Adrenal gland (tissue), 12 donors: Measurements from ENCODE around the gene RINL. TPM values are rescaled to one million over a fixed set of nuclear protein-coding genes. Genes with fewer than 3 reads are reported as not detected.

Source experiments
- DNase-seq, 7 donors: peaks; one replicate each; pipeline ENCODE4 v3.0.0-alpha.2; 2019 to 2020
- H3K27ac ChIP-seq, 5 donors: fragments of 200-600 bp; sonication (generic) in 4 of 5; 1 replicate in 3 of 5; 2 replicates in 2 of 5; pipeline versions ENCODE4 v1.5.1 to v1.8.0; 2016 to 2020; ENCODE audit warnings: mild to moderate bottlenecking in 1 of 5
- H3K27me3 ChIP-seq: fragments of 200-600 bp; 2 replicates; pipeline ENCODE4 v1.8.0; 2021
- H3K36me3 ChIP-seq, 2 donors: fragments of 200-600 bp; replicated peaks in 1 of 2; 1 replicate in 1 of 2; 2 replicates in 1 of 2; pipeline versions ENCODE4 v1.5.1 to v1.8.0; 2018 to 2022
- H3K4me1 ChIP-seq, 2 donors: fragments of 200-600 bp; replicated peaks in 1 of 2; 1 replicate in 1 of 2; 2 replicates in 1 of 2; pipeline versions ENCODE4 v1.5.1 to v1.8.0; 2018 to 2021
- H3K4me3 ChIP-seq, 4 donors: fragments of 200-600 bp; sonication (generic) in 3 of 4; one replicate each; pipeline ENCODE4 v1.5.1; 2016 to 2018
- H3K9me3 ChIP-seq, 3 donors: fragments of 200-600 bp; sonication (generic) in 1 of 3; replicated peaks in 1 of 3; 1 replicate in 2 of 3; 2 replicates in 1 of 3; pipeline versions ENCODE4 v1.5.1 to v1.8.0; 2016 to 2021
- POLR2A ChIP-seq, 2 donors: fragments of 450-650 bp; IDR thresholded peaks; one replicate each; pipeline ENCODE4 v1.6.1; 2017; ENCODE audit warnings: antibody characterized with exemption in 2 of 2, mild to moderate bottlenecking in 2 of 2, moderate library complexity in 1 of 2
- WGBS, 4 donors: extraction: QIAGEN DNeasy Blood & Tissue Kit in 2 of 4; methylation state at CpG; one replicate each; pipeline versions ENCODE4 v1.1.5 to v1.1.7; 2013 to 2017; 5-methylcytosine and 5-hydroxymethylcytosine counted together
- intact Hi-C, 2 donors: fragments of 100-400 bp; cut with DNase I; formaldehyde crosslinking; loops; one replicate each; pipeline versions ENCODE4 v1.14.1 to v1.15.0; 2022 to 2023
- polyA plus RNA-seq, 3 donors: library from polyadenylated mRNA; stranded (reverse); fragments of 200-250 nt in 2 of 3; fragments of 350-450 nt in 1 of 3; fragmentation: Illumina TruSeq in 1 of 3; extraction: RNeasy Lipid Tissue Mini Kit (QIAGEN cat#74804) in 1 of 3; gene quantifications; one replicate each; pipeline ENCODE4 v1.2.3, GENCODE V29; 2013 to 2014
- total RNA-seq, 9 donors: library from RNA; depleted of rRNA in 4 of 9; stranded (reverse); fragments of >200 nt in 4 of 9; fragments of 120-200 nt in 1 of 9; fragmentation: NEBNext Ultra II Directional in 1 of 9; extraction: Animal tissue kit (Norgen Biotek cat#: 25700) in 1 of 9; gene quantifications; one replicate each; pipeline versions ENCODE4 v1.1.0 to v1.2.4, GENCODE V29; 2013 to 2023
- TF ChIP-seq, protein P1 (sequence below), 6 experiments: fragments of 450-650 bp in 4 of 6; fragments of 200-600 bp in 2 of 6; sonication (generic) in 1 of 6; IDR thresholded peaks; 1 replicate in 5 of 6; 2 replicates in 1 of 6; pipeline versions ENCODE4 v1.5.1 to v1.8.0; 2016 to 2021; ENCODE audit warnings: antibody characterized with exemption in 6 of 6, mild to moderate bottlenecking in 2 of 6, moderate library complexity in 1 of 6
- donor health status: healthy with polysubstance abuse.
- donor health status: Bipolar disorder and iron deficiency.
- donor health status: DM: yes; HTN: yes; CAD: no.
- donor health status: DM: no; HTN: no; CAD: no.
- donor health status: DM: no; HTN: no; CAD: no.
- donor health status: DM: yes; HTN: yes; CAD: no.

The RINL gene
- total and polyA plus RNA-seq, 12 donors = 0.54 to 24.1 (median 4.9) TPM

DNA sequence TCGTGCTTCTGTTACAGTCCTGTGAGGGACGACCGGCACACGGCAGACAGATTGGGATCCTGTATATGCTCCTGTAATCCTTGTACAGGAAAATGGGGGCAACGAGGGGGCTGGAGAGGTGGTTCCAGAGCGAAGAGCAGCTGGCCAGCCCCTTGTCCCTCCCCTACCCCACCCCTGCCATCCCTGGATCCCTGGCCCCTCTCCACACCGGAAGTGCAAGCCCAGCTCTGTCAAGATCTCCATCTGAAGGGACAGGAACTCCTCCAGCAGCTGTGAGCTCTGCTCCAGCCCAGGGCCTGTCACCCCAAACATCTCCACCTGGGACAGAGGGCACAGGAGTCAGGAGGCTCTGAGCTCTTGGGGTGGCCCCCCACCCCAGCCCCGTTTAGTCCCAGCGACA, 39.4 kb upstream of the RINL start:
- peak in 1 of 7 donors; percentile 9 for DNase-seq
- Histone ChIP-seq H3K36me3 (peaks cover 0 to 10% of the 10 kb centered on the region in 2 donors), H3K27ac (no peak overlapping the region), H3K9me3 (no peaks in the 10 kb centered on the region), H3K27me3 (no peaks in the 10 kb centered on the region), H3K4me1 (peaks cover 0 to 3% of the 10 kb centered on the region in 2 donors), H3K4me3 (no peak overlapping the region)
- WGBS, 4 donors = 69 to 87% (median 73%) methylated on average over 7 to 9 of the region's 9 CpGs
- TF ChIP-seq, protein P1, sequence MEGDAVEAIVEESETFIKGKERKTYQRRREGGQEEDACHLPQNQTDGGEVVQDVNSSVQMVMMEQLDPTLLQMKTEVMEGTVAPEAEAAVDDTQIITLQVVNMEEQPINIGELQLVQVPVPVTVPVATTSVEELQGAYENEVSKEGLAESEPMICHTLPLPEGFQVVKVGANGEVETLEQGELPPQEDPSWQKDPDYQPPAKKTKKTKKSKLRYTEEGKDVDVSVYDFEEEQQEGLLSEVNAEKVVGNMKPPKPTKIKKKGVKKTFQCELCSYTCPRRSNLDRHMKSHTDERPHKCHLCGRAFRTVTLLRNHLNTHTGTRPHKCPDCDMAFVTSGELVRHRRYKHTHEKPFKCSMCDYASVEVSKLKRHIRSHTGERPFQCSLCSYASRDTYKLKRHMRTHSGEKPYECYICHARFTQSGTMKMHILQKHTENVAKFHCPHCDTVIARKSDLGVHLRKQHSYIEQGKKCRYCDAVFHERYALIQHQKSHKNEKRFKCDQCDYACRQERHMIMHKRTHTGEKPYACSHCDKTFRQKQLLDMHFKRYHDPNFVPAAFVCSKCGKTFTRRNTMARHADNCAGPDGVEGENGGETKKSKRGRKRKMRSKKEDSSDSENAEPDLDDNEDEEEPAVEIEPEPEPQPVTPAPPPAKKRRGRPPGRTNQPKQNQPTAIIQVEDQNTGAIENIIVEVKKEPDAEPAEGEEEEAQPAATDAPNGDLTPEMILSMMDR (IDR thresholded peaks at IDR 0.05) = no peak
- no peak for TF ChIP-seq POLR2A (IDR thresholded peaks at IDR 0.05)
- intact Hi-C loops = loop anchor here (10.0 kb wide), 2 partner anchors 283 to 293 kb away; no protein-coding TSS in a partner anchor

DNA sequence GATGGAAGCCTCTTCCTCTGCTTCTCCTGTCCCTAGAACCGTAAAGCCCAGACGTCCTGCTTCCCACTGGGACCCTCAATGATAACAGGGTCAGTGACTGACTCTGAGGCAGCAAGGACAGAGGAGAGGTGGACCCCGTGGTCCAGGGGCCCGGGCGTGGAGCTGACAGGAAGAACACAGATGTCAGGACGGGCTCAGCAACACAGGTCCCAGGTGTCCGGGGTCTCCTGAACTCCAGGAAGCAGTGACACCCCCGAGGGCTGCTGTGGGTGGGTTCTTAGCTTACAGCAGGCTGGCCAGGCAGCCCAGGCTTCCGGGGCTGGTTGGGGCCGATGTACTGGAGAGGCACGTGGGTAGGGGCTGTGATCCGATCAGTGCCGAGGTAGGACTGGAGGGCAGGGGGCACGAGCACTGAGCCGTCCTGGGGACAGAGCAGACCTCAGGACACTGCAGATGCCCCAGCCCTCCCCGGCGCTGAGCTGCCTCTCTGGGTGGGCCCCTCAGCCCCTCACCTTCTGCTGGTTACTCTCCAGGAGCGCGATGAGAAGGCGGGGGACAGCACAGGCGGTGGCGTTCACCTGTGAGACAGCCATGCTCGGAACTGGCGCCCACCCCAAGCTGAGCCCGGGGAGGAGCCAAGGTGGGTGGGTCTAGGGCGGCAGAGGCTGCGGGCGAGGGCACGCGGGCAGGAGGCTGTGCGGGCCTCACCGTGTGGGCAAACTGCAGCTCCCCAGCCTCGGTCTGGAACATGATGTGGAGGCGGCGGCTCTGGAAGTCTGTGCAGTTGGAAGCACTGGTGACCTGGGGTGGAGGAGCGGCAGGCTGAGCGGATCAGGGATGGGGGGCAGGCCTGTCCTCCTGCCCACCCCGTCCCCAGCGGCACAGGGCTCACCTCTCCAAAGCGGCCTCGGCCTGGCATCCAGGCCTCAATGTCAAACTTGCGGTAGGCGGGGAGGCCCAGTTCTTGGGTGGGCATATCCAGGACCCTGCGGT, 37.5 kb upstream of the RINL start:
- intact Hi-C loops = loop anchor here (10.0 kb wide), 2 partner anchors 281 to 291 kb away; no protein-coding TSS in a partner anchor
- Histone ChIP-seq H3K27ac (no peak overlapping the region), H3K9me3 (no peaks in the 10 kb centered on the region), H3K4me1 (peaks cover 0 to 3% of the 10 kb centered on the region in 2 donors), H3K27me3 (no peaks in the 10 kb centered on the region), H3K36me3 (no peaks in the 10 kb centered on the region), H3K4me3 (no peak overlapping the region)
- WGBS, 4 donors = 89 to 92% (median 91%) methylated on average over 28 to 44 of the region's 44 CpGs
- TF ChIP-seq POLR2A (IDR thresholded peaks at IDR 0.05) = no peak
- TF ChIP-seq, protein P1 (IDR thresholded peaks at IDR 0.05) = no peak
- peak in 1 of 7 donors; percentile 13 for DNase-seq

- Histone ChIP-seq H3K36me3 (no peaks in the 10 kb centered on the region), H3K27me3 (no peaks in the 10 kb centered on the region), H3K4me1 (peaks cover 0 to 3% of the 10 kb centered on the region in 2 donors), H3K4me3 (no peak overlapping the region), H3K9me3 (no peaks in the 10 kb centered on the region), H3K27ac (no peak overlapping the region)
- no peak for TF ChIP-seq POLR2A (IDR thresholded peaks at IDR 0.05)
- TF ChIP-seq, protein P1 (IDR thresholded peaks at IDR 0.05) = no peak
- intact Hi-C loops = loop anchor here (10.0 kb wide), 2 partner anchors 279 to 289 kb away; no protein-coding TSS in a partner anchor
- 84 to 92% (median 91%) methylated on average over 8 of the region's 8 CpGs for WGBS, 4 donors
- no peak for DNase-seq
These were observed 35.9 kb upstream of the RINL start for GRCh38 chr19:38913958-38914357.
